HS-5 (cell line): ENCODE results near the gene STAG3.
A peak's percentile ranks its signal among the peaks of the same experiment; 100 is the strongest.
"Not testable (repeated sequence)": the region's sequence is repeated elsewhere in the genome, so short reads cannot be mapped to it uniquely, and the experiment has no call there.

ENCODE experiments used
- DNase-seq: peaks from one replicate; pipeline ENCODE4 v3.0.0-alpha.2; 2012; ENCODE audit warnings: low read depth

The STAG3 gene

GRCh38 chr7:100212631-100213286, 35.0 kb downstream of the STAG3 start:
- DNase-seq = no peak

DNA sequence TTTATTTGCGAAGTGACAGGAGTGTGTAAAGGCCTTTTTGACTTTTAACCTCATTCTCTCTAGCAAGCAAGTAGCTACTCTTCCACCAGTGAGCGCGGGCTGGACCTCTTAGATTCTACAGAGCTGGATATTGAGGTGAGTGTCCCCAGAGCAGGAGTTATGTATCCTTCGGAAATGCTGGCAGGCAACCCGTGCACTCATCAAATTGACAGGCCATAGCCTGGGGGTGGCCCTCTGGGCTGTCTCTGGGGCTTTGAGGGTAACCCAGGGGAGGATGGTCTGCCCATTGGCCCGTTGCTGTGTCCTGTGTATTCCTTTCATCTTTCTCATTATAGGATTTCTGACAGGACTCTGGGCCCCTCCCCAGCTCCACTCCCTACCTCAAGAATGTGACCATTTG, 36.0 kb downstream of the STAG3 start:
- no peak for DNase-seq

- DNase-seq = not testable (repeated sequence)
These were observed 36.6 kb downstream of the STAG3 start for GRCh38 chr7:100214356-100214755.

GRCh38 chr7:100215895-100216294, 38.2 kb downstream of the STAG3 start:
- no peak for DNase-seq

DNA sequence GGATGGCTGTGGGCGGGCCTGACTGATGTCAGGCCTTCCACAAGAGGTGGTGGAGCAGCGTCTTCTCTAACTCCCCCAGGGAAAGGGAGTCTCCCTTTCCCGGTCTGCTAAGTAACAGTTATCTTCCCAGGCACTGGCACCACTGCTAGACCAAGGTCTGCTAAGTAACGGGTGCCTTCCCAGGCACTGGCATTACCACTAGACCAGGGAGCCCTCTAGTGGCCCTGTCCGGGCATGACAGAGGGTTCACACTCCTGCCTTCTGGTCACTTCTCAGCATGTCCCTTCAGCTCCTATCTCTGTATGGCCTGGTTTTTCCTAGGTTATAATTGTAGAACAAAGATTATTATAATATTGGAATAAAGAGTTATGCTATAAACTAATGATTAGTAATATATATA, 40.2 kb downstream of the STAG3 start:
- DNase-seq = peak; percentile 2

- no peak for DNase-seq
These were observed 41.6 kb downstream of the STAG3 start for GRCh38 chr7:100219271-100219737.

- not testable (repeated sequence) for DNase-seq
These were observed 42.3 kb downstream of the STAG3 start, which contains the start of gene PVRIG for GRCh38 chr7:100219801-100220585. Gene PVRIG (plus strand): TSS chr7:100219949. CDS start chr7:100219971, 22 bp downstream.

DNA sequence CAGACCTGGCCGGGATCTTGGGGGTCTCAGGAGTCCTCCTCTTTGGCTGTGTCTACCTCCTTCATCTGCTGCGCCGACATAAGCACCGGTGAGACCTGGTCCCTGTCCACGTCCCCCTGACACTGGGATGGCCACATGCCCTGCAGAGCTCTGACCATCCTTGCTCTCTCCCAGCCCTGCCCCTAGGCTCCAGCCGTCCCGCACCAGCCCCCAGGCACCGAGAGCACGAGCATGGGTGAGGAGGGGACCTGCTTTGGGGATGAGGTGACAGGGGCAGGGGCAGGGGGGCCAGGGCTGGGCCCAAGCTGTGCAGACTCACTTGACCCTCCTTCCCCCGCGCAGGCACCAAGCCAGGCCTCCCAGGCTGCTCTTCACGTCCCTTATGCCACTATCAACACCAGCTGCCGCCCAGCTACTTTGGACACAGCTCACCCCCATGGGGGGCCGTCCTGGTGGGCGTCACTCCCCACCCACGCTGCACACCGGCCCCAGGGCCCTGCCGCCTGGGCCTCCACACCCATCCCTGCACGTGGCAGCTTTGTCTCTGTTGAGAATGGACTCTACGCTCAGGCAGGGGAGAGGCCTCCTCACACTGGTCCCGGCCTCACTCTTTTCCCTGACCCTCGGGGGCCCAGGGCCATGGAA, 43.0 kb downstream of the STAG3 start:
- DNase-seq = no peak

DNA sequence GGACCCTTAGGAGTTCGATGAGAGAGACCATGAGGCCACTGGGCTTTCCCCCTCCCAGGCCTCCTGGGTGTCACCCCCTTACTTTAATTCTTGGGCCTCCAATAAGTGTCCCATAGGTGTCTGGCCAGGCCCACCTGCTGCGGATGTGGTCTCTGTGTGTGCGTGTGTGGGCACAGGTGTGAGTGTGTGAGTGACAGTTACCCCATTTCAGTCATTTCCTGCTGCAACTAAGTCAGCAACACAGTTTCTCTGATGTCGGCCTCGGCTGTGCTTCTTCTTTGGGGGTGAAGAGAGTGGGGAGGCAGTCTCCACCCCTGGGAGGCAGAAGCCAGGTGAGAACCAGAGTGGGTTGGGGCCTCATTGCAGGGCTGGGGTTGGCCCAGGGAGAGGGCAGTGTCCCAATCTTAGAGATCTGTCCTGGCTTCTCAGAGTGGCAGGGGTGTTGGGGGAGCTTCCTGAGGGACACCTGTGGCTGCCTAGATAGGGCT, 43.6 kb downstream of the STAG3 start:
- no peak for DNase-seq

DNA sequence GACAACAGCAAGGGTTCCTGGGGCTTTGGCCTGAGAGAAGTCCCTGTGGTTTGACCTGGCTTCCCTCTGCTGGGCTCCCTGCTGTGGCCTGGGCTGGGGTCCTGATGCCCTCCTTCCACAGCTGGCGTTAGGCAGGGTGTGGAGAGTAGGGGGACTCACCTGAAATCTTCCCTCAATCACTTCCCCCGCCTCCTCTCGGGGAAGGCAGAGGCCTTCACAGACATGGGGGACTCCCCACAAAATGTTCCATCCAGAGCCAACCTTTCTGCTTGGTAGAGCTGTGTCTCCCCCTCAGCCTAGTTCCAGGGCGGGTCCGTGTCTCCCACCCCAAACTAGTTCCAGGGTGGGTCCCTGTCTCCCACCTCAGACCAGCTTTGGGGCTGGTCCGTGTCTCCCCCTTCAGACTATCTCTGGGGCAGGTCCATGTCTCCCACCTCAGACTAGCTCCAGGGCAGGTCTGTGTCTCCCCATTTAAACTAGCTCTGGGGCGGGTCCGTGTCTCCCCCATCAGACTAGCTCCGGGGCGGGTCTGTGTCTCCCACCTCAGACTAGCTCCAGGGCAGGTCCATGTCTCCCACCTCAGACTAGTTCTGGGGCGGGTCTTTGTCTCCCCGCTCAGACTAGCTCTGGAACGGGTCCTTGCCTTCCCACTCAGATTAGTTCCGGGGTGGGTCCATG, 44.2 kb downstream of the STAG3 start:
- DNase-seq = no peak

DNA sequence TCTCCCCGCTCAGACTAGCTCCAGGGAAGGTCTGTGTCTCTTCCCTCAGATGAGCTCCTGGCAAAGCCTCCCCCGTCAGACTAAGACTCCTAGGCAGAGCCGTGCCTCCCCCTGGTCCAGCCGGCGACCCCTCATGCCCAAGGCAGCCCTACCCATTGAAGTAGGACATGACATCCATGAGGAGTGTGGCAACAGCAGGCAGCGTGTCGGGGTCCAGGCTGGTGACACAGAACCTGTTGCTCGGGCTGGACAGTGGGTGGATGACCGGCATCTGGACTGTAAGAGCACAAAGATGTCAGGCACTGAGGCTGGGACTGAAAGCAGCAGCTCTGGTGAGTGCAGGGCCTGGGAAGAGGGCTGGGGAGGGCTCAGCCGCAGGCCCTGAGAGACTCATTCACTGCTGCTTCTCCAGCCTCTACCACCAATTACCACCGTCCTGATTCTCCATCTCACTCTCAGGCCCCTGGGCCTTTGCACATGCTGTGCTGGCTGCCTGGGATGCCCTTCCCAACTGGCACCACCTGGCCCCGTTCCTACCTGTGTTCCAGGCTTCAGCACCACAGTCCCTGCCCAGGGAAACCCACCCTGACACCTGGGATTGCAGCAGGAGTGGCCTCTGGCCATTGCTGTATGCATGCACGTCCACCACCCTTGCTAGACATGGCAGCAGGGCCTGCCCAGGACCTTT, 44.9 kb downstream of the STAG3 start:
- DNase-seq = no peak

DNA sequence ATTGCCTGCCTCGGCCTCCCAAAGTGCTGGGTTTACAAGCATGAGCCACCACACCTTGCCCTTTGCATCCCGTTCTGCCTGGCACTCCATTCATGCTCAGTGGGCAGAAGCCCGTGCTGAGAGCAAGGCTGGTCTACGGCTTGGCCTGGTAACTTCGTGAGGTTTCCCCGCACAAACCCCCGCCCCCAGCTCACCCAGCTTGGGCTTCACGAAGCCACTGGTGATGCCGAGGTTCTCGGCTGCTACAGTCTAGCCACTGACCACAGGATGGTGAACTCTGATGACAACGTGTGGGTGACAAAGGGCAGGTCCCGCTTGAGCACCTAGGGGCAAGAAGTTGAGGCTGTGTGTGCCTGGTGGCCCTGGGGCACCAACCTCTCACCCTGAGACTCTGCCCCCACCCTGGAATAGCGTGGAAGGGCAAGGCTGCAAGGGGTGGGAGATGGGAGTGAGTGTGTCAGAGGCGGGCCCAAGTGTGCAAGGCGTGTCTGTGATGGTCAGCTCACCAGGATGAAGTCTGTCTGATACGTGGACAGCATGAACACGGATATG, 45.7 kb downstream of the STAG3 start:
- not testable (repeated sequence) for DNase-seq

DNA sequence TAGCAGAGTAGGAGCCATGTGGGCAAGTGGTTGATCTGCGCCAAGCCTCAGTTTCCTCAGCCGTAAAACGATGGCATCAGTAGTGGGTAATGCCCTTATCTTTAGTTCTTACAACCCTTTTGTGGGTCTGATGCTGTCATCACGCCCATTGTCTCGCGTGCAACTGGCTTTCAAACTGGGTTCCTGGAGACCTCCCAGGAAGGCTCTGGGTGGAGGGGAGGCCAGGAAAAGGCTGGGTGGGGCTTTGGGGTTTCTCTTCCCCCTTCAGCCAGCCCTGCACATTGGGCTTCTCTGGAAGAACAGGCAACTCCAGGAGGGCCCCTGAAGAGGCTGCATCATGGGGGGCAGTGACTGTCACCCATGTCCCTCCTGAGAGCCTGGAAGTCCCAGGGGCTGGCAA, 47.2 kb downstream of the STAG3 start:
- not testable (repeated sequence) for DNase-seq

DNA sequence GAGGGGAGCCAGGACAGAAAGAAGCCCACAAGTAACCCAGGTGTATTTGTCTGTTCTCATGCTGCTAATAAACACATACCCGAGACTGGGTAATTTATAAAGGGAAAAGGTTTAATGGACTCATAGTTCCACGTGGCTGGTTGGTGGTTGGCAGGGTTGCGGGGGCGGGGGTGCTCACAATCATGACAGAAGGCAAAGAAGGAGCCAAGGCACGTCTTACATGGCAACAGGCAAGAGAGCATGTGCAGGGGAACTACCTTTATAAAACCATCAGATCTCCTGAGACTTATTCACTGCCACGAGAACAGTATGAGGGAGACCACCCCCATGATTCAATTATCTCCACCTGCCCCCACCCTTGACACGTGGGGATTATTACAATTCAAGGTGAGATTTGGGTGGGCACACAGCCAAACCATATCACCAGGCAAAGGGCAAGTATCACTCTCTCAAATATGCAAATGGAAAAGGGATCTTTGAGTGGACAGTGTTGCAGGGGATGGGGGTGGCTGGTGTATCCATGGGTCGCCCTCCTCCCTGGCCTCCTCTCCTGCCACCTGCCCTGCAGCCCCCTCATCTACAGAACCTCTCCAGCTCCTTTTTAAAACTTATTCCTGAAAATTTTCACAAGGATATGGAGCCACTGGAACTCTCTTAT, 57.1 kb downstream of the STAG3 start:
- DNase-seq = not testable (repeated sequence)

- DNase-seq = not testable (repeated sequence)
These were observed 62.3 kb downstream of the STAG3 start for GRCh38 chr7:100239975-100240374.

DNA sequence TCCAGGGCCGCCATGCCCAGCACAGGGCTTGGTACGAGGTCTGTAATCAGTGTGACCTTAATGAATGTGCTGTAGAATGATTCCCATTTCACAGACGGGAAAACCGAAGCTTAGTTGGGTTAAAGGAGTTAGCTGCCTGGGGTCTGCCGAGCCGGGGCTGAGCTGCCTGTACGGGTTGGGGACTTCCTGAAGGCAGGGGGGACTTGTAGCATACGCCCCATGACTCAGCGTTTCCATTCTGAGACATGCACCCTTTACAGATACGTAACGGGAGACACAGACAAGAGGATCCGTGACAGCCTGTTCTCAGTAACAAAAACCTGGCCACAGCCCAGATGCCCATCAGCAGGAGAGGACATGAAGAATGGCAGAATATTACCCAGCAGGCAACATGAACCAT, 65.7 kb downstream of the STAG3 start:
- DNase-seq = not testable (repeated sequence)

GRCh38 chr7:100244988-100245605, 67.4 kb downstream of the STAG3 start:
- DNase-seq = not testable (repeated sequence)

- DNase-seq = not testable (repeated sequence)
These were observed 68.6 kb downstream of the STAG3 start for GRCh38 chr7:100246121-100246864.

- DNase-seq = not testable (repeated sequence)
These were observed 69.1 kb downstream of the STAG3 start for GRCh38 chr7:100246865-100247137.
